HG02642 (cell line): Measurements from ENCODE around the gene RFC5.
A peak's percentile ranks its signal among the peaks of the same experiment; 100 is the strongest.

ENCODE experiments used
- ATAC-seq: cut with Tn5 transposase; IDR thresholded peaks from one replicate; pipeline ENCODE4 v1.9.1; 2021; ENCODE audit warnings: mild to moderate bottlenecking; ENCODE audit not compliant: unreplicated experiment, poor library complexity

The RFC5 gene

DNA sequence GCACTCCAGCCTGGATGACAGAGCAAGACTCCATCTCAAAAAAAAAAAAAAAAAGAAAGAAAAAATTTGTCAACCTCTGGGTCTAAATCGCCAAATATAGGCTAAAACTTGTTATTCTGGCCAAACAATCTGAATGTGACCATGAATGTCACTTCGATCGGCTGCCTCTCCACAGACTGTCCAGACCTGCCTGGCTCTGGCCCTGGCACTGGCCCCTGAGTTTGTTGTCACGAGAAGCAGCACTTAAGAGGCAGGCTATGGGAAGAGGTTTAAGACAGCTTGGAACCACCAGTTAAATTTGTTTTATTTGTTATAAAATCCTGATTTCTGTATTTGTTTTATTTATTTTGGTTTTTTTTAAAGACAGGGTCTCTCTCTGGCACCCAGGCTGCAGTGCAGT lies 29.9 kb downstream of the RFC5 start:
- no peak for ATAC-seq

DNA sequence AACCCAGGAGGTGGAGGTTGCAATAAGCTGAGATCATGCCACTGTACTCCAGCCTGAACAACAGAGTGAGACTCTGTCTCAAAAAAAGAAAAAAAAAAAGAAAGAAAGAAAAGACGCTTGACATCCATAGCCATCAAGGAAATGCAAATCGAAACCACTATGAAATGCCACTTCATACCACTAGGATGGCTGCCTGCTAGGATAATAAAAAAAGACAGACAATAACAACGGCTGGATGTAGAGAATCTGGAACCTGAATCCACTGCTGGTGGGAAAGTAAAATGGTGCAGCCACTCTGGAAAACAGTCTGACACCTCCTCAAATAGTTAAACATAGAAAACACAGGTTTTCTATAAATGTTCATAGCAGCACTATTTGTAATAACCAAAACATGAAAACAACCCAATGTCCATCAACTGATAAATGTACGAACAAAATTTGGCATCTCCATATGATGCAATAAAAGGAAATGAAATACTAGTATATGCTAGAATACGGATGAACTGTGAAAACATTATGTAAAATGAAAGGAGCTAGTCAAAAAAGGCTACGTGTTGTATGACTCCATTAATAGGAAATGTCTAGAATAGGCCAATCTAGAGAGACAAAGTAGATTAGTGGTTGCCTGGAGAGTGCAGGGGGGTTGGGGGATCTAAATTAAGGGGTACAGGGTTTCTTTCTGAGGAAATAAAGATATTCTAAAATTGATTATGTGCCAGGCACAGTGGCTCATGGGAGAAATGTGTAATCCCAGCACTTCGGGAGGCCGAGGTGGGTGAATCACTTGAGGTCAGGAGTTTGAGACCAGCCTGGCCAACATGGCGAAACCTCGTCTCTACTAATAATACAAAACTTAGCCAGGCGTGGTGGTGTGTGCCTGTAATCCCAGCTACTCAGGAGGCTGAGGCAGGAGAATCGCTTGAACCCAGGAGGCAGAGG lies 34.7 kb downstream of the RFC5 start:
- ATAC-seq, result no peak

GRCh38 chr12:118052324-118053070 lies 36.0 kb downstream of the RFC5 start:
- ATAC-seq, result no peak

- no peak for ATAC-seq
These were observed 36.8 kb downstream of the RFC5 start for GRCh38 chr12:118053071-118053985.

GRCh38 chr12:118055144-118055557 lies 38.6 kb downstream of the RFC5 start:
- ATAC-seq, result peak; percentile 67

DNA sequence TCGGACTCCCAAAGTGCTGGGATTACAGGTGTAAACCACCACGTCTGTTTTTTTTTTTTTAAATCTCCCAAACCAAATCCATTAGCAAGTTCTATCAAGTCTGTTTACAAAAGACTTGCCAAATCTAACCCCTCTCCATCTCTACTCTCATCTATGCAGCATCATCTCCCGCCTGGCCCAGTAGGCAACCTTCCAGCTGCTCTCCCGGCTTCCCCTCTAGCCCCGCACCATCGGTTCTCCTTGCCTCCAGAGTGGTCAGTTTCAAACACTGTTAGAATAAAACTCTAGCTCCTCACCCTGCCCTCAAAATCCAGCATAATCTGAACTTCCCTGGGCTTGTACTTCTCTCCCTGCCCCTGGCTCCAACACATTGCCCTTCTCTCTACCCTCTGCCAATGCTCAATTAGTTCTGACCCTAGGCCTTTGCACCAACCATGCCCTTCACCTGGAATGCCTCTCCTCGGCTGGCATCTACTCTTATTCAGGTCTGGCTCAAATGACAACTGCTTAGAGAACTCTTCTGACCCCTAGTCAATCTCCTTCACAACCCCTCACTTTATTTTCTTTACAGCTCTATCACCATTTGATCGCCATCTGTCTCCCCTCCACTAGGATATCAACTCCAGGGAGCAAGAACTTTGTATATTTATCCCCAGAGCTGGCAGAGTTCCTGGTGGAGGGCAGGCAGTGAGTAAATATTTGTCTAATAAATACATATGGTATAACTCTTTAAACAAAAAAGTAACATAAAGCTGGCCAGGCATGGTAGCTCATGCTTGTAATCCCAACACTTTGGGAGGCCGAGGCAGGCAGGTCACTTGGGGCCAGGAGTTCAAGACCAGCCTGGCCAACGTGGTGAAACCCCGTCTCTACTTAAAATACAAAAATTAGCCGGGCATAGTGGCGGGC lies 39.6 kb downstream of the RFC5 start:
- no peak for ATAC-seq

DNA sequence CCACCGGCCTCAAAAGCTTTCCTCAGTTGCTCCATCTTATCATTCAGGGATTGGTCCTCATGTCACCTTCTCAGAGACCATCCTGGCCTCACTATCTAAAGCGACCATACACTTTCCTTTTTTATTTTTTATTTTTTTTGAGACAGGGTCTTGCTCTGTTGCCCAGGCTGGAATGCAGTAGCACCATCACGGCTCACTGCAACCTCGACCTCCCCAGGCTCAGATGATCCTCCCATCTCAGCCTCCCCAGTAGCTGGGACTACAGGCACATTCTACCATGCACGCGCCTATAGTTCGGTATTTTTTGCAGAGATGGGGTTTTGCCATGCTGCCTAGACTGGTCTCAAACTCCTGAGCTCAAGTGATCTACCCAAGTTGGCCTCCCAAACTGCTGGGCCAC lies 41.7 kb downstream of the RFC5 start:
- no peak for ATAC-seq

DNA sequence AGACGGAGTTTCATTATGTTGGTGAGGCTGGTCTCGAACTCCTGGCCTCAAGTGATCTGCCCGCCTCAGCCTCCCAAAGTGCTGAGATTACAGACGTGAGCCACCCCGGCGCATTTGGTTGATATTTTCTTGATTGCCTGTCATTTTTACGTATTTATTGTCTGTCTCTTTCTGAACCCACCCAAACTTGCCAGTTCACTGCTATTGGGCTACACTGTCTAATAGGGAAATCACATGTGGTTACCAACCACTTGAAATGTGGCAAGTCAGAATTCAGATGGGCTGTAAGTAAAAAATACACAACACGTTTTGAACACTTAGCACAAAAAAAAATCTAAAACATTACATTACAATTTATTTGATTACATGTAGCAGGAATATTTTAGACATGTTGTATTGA lies 42.4 kb downstream of the RFC5 start:
- no peak for ATAC-seq

DNA sequence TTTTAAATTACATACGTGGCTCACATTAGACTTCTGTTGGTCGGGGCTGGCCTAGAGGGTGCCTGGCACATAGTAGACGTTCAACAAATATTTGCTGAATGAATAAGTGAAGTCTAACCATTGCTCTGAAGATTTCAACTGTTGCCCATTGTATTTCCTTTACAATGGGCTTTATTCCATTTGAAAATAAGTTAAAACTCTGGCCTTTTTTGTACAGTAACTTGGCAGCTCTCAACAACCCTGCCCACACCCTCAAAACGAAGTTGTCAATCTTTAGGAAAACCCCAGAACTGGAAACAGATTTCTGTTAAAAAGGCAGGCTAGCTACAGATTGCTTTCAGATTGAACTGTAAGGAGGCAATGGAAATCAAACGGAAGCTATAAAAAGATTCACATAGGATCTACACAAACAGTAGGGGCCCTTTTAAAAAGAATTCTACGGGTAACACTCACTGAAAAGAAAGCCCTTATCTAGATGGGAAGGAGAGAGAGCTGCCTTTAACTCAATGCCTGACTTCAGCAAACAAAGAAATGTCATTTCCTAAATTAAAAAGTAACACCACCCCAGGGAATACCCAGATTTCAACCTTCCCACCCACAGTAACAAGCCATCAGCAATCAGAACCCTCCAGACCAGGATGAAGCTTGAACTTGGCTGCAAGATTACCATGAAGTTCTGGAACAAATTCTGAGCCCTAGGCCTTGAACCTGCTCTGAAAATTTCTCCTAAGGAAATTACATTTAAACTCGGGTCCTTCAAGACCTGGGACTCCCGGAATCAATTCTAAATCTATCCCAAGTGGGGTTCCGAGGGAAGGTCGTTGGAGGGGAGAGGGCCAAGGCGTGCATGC lies 43.1 kb downstream of the RFC5 start:
- no peak for ATAC-seq

- peak; percentile 51 for ATAC-seq
These were observed 44.0 kb downstream of the RFC5 start for GRCh38 chr12:118060301-118061010.

DNA sequence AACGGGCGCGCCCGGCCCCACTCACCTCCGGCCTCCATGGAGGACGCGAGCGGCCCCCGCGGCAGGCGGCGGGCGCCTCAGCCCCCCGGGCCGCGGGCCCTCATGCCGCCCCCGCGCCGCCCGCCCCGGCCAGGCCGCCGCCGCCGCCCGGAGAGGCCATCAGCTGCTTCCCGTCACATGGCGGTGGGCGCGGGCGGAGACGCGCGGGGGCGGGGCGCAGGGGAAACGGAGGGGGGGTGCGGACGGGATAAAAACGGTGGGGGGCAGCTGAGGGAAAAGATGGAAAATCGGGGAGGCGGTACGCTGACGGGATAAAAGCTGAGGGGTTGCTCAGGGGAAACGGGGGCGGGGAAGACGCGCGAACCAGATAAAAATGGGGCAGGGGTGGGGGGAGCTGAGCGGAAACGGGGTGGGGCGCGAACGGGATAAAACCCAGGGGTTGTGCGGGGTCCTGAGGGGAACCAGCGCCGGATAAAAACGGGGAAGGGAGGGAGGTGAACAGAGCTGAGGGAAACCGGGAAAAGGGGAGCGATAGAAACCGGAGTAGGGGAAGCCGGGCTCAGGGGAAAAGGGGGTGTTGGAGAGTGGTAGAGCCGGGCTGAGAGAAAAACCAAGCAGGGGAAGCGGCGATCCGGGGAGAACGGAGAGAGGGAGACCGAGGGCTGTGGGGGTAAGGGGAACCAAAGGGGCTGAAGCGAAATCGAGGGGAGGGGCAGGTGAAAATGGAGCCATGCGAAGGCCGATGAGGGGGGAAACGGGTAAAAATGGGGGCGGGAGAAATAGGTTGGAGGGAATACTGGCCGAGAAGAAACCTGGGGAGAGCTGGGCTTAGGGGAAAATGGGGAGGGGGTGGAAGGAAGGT lies 44.7 kb downstream of the RFC5 start, which contains the start of gene WSB2:
Gene WSB2, minus strand, starts transcription at position 169 of the 862 bp plus-strand sequence. Its CDS starts 131 bp downstream, at position 38.
- peak; percentile 49 for ATAC-seq

GRCh38 chr12:118061873-118062843 lies 45.7 kb downstream of the RFC5 start:
- ATAC-seq, result no peak

GRCh38 chr12:118063576-118064391 lies 47.3 kb downstream of the RFC5 start:
- ATAC-seq, result no peak

DNA sequence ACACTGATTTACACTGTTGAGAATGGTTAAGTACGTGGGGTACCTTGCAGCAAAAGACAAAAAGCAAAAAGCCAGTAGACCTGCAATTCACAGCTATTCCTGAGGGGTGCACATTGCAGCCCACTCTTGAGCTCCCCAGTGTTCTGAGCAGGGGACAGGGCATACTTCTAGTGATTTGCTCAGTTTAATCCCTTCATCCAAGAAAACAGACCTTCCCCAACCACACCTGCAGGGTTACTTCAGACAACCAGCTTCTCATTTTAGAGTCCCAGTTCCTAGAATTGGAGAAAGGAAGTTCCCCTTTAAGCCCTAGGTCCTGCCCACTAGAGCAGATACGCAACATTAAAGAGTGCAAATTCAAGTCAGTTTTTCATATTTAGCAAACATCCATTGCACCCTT lies 48.1 kb downstream of the RFC5 start:
- ATAC-seq, result no peak

GRCh38 chr12:118065380-118065779 lies 48.9 kb downstream of the RFC5 start:
- no peak for ATAC-seq
